Measurements from ENCODE around the gene KCNMB3.

- TF ChIP-seq REST (IDR thresholded peaks at IDR 0.05), result no peak
- no peak for TF ChIP-seq BHLHE40 (IDR thresholded peaks at IDR 0.05; ENCODE audit: low read depth, low read length)
- TF ChIP-seq POLR2A (IDR thresholded peaks at IDR 0.05; ENCODE audit: low read length), result no peak
Observed at GRCh38 chr3:179265875-179266274, 15.0 kb upstream of the KCNMB3 start.

All from A549 (cell line).